Measurements from ENCODE around the gene DNAL4. TPM values are rescaled to one million over a fixed set of nuclear protein-coding genes. Genes with fewer than 3 reads are reported as not detected.

The DNAL4 gene
- polyA plus RNA-seq, 1 donor (not counting 4 experiments of a cell fraction or from before 2014, with no cell fraction given) = 11.4 TPM

DNA sequence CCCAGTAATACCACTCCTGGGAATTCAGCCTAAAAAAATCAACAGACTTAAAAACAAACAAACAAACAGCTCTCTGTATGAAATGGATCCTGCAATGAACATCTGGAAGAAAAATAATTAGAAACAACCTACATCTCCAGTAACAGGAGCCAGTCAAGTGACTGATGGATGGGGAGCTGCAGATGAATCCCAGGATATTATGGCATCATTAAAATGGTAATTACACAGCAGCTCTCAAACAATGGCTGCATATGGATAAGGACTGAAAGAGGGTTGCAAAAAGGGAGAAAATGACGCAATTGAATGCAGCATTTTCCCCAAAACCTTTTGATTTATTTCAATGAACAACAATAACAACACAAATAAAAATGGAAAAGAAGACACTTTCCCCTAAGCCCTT lies 45.7 kb upstream of the DNAL4 start:
- no peaks in the 10 kb centered on the region for H3K9me1 ChIP-seq (ENCODE audit: control insufficient read depth, extremely low read depth, insufficient read depth, low read length)
- H3K4me1 ChIP-seq (ENCODE audit: control insufficient read depth, extremely low read depth, insufficient read depth, low read length) = peaks cover 3% of the 10 kb centered on the region
- no peak overlapping the region for H3K4me3 ChIP-seq (ENCODE audit: control insufficient read depth in 2 of 3, extremely low read depth in 1 of 3, insufficient read depth in 2 of 3, low read depth in 1 of 3, low read length in 3 of 3)
- peaks cover 8% of the 10 kb centered on the region for H4K20me1 ChIP-seq (ENCODE audit: control insufficient read depth, extremely low read depth, insufficient read depth, low read length)
- no peaks in the 10 kb centered on the region for H3K9me3 ChIP-seq (ENCODE audit: control insufficient read depth, low read depth, low read length)
- no peak for DNase-seq (ENCODE audit: low read depth, low spot score)
- H3K27me3 ChIP-seq (ENCODE audit: control insufficient read depth, extremely low read depth, insufficient read depth, low read length) = peaks cover 55% of the 10 kb centered on the region
- no peak overlapping the region for H3K4me2 ChIP-seq (ENCODE audit: control insufficient read depth, extremely low read depth, insufficient read depth, low read depth, low read length)
- dilution Hi-C loops (cut with MboI; ENCODE audit: extremely low pct_ligation_motif_present, low sequenced_read_pairs) = no loop called here
- no peaks in the 10 kb centered on the region for H3K36me3 ChIP-seq (ENCODE audit: control insufficient read depth in 2 of 2, extremely low read depth in 1 of 2, insufficient read depth in 2 of 2, low read length in 2 of 2)
- H3K27ac ChIP-seq (ENCODE audit: control insufficient read depth, insufficient read depth, low read length) = no peak overlapping the region
- H3K79me2 ChIP-seq (ENCODE audit: control insufficient read depth, insufficient read depth, low read length) = no peaks in the 10 kb centered on the region
- no peak overlapping the region for H2AFZ ChIP-seq (ENCODE audit: control insufficient read depth, low read length)
- H3K9ac ChIP-seq (ENCODE audit: control insufficient read depth, extremely low read depth, insufficient read depth, low read length) = no peak overlapping the region
- TF ChIP-seq CTCF (optimal IDR thresholded peaks at IDR 0.05 in 1 of 3, IDR thresholded peaks at IDR 0.05 in 1 of 3, conservative IDR thresholded peaks at IDR 0.05 in 1 of 3; ENCODE audit: extremely low read depth in 1 of 3, insufficient read depth in 2 of 3, low read length in 3 of 3) = no peak
- no peak for TF ChIP-seq EZH2 (IDR thresholded peaks at IDR 0.05; ENCODE audit: low read length)
- no peak for FAIRE-seq

- FAIRE-seq (no peak), DNase-seq (ENCODE audit: low read depth, low spot score) (no peak)
- Histone ChIP-seq H4K20me1 (ENCODE audit: control insufficient read depth, extremely low read depth, insufficient read depth, low read length) (peaks cover 6% of the 10 kb centered on the region), H3K9me3 (ENCODE audit: control insufficient read depth, low read depth, low read length) (no peaks in the 10 kb centered on the region), H3K27me3 (ENCODE audit: control insufficient read depth, extremely low read depth, insufficient read depth, low read length) (peaks cover 38% of the 10 kb centered on the region), H3K36me3 (ENCODE audit: control insufficient read depth in 2 of 2, extremely low read depth in 1 of 2, insufficient read depth in 2 of 2, low read length in 2 of 2) (no peaks in the 10 kb centered on the region), H3K9me1 (ENCODE audit: control insufficient read depth, extremely low read depth, insufficient read depth, low read length) (no peaks in the 10 kb centered on the region), H3K4me3 (ENCODE audit: control insufficient read depth in 2 of 3, extremely low read depth in 1 of 3, insufficient read depth in 2 of 3, low read depth in 1 of 3, low read length in 3 of 3) (no peak overlapping the region), H3K27ac (ENCODE audit: control insufficient read depth, insufficient read depth, low read length) (no peak overlapping the region), H3K4me2 (ENCODE audit: control insufficient read depth, extremely low read depth, insufficient read depth, low read depth, low read length) (no peak overlapping the region), H3K79me2 (ENCODE audit: control insufficient read depth, insufficient read depth, low read length) (no peaks in the 10 kb centered on the region), H2AFZ (ENCODE audit: control insufficient read depth, low read length) (no peak overlapping the region), H3K4me1 (ENCODE audit: control insufficient read depth, extremely low read depth, insufficient read depth, low read length) (peaks cover 3% of the 10 kb centered on the region), H3K9ac (ENCODE audit: control insufficient read depth, extremely low read depth, insufficient read depth, low read length) (no peak overlapping the region)
- dilution Hi-C loops (cut with MboI; ENCODE audit: extremely low pct_ligation_motif_present, low sequenced_read_pairs) = no loop called here
- TF ChIP-seq EZH2 (IDR thresholded peaks at IDR 0.05; ENCODE audit: low read length) (no peak), CTCF (optimal IDR thresholded peaks at IDR 0.05 in 1 of 3, IDR thresholded peaks at IDR 0.05 in 1 of 3, conservative IDR thresholded peaks at IDR 0.05 in 1 of 3; ENCODE audit: extremely low read depth in 1 of 3, insufficient read depth in 2 of 3, low read length in 3 of 3) (no peak)
Observed at GRCh38 chr22:38837414-38837928, 43.5 kb upstream of the DNAL4 start.

All from keratinocyte (primary cell).